ENCODE data around the gene RAB12.

Gene RAB12

GRCh38 chr18:8623549-8624106, 14.4 kb downstream of the RAB12 start:
- H3K9me3 ChIP-seq (ENCODE audit: control insufficient read depth in 5 of 5, low read length in 5 of 5): no peaks in the 10 kb centered on the region

GRCh38 chr18:8625461-8626092, 16.3 kb downstream of the RAB12 start:
- Histone ChIP-seq H3K4me1 (ENCODE audit: control insufficient read depth in 5 of 5, insufficient read depth in 5 of 5, low read length in 5 of 5) (peaks cover 0 to 19% (median 16%) of the 10 kb centered on the region in 5 donors), H3K36me3 (ENCODE audit: control insufficient read depth in 5 of 5, insufficient read depth in 5 of 5, low read length in 5 of 5) (peaks cover 5 to 31% (median 27%) of the 10 kb centered on the region in 5 donors), H3K9ac (ENCODE audit: low read length in 5 of 5) (no peak overlapping the region), H3K27ac (ENCODE audit: low read depth, low read length) (no peak overlapping the region), H3K9me3 (ENCODE audit: control insufficient read depth in 5 of 5, low read length in 5 of 5) (no peaks in the 10 kb centered on the region), H3K4me3 (ENCODE audit: low read depth in 1 of 5, low read length in 5 of 5) (no peak overlapping the region), H3K27me3 (ENCODE audit: control insufficient read depth in 5 of 5, insufficient read depth in 4 of 5, low read length in 5 of 5) (no peaks in the 10 kb centered on the region)

More at GRCh38 chr18:8623549-8624106, 14.4 kb downstream of the RAB12 start:
- Histone ChIP-seq H3K4me3 (ENCODE audit: low read depth in 1 of 5, low read length in 5 of 5) (peak overlapping the region; percentile 29 to 59 (median 39)), H3K9ac (ENCODE audit: low read length in 5 of 5) (peak overlapping the region in 4 of 5 donors; percentile 4 to 63 (median 27)), H3K36me3 (ENCODE audit: control insufficient read depth in 5 of 5, insufficient read depth in 5 of 5, low read length in 5 of 5) (peaks cover 5 to 24% (median 21%) of the 10 kb centered on the region in 5 donors), H3K4me1 (ENCODE audit: control insufficient read depth in 5 of 5, insufficient read depth in 5 of 5, low read length in 5 of 5) (peaks cover 0 to 25% (median 14%) of the 10 kb centered on the region in 5 donors), H3K27me3 (ENCODE audit: control insufficient read depth in 5 of 5, insufficient read depth in 4 of 5, low read length in 5 of 5) (no peaks in the 10 kb centered on the region), H3K27ac (ENCODE audit: low read depth, low read length) (peak overlapping the region; percentile 4)

GRCh38 chr18:8626414-8627106, 17.3 kb downstream of the RAB12 start:
- H3K36me3 ChIP-seq (ENCODE audit: control insufficient read depth in 5 of 5, insufficient read depth in 5 of 5, low read length in 5 of 5): peaks cover 5 to 35% (median 27%) of the 10 kb centered on the region in 5 donors
- H3K4me1 ChIP-seq (ENCODE audit: control insufficient read depth in 5 of 5, insufficient read depth in 5 of 5, low read length in 5 of 5): peaks cover 0 to 14% (median 11%) of the 10 kb centered on the region in 5 donors
- no peaks in the 10 kb centered on the region for H3K9me3 ChIP-seq (ENCODE audit: control insufficient read depth in 5 of 5, low read length in 5 of 5)
- no peaks in the 10 kb centered on the region for H3K27me3 ChIP-seq (ENCODE audit: control insufficient read depth in 5 of 5, insufficient read depth in 4 of 5, low read length in 5 of 5)
- H3K27ac ChIP-seq (ENCODE audit: low read depth, low read length): no peak overlapping the region
- no peak overlapping the region for H3K9ac ChIP-seq (ENCODE audit: low read length in 5 of 5)
- no peak overlapping the region for H3K4me3 ChIP-seq (ENCODE audit: low read depth in 1 of 5, low read length in 5 of 5)

GRCh38 chr18:8627107-8627472, 17.9 kb downstream of the RAB12 start:
- Histone ChIP-seq H3K4me1 (ENCODE audit: control insufficient read depth in 5 of 5, insufficient read depth in 5 of 5, low read length in 5 of 5) (peaks cover 0 to 14% (median 11%) of the 10 kb centered on the region in 5 donors), H3K9ac (ENCODE audit: low read length in 5 of 5) (no peak overlapping the region), H3K27ac (ENCODE audit: low read depth, low read length) (no peak overlapping the region)

DNA sequence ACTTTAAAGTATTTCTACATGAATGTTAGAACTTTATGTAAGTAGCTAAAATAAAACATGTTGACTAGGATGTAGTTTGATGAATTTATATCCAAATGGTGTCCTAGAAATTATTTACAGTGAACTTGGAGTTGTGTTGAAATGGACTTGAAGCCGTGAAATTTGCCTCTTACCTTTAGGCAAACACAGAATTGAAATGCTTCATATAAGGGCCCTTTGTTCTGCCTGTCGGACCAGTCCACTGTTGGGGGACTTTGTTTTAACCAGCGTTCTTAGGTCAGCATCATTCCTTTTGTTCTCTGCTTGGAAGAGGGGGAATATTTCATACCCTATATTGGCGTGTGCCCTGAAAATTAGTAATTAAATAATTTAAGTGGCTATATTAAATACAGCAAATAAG, 18.3 kb downstream of the RAB12 start:
- no peak overlapping the region for H3K9ac ChIP-seq (ENCODE audit: low read length in 5 of 5)
- no peaks in the 10 kb centered on the region for H3K27me3 ChIP-seq (ENCODE audit: control insufficient read depth in 5 of 5, insufficient read depth in 4 of 5, low read length in 5 of 5)
- peaks cover 0 to 14% (median 11%) of the 10 kb centered on the region in 5 donors for H3K4me1 ChIP-seq (ENCODE audit: control insufficient read depth in 5 of 5, insufficient read depth in 5 of 5, low read length in 5 of 5)
- H3K4me3 ChIP-seq (ENCODE audit: low read depth in 1 of 5, low read length in 5 of 5): no peak overlapping the region
- no peak overlapping the region for H3K27ac ChIP-seq (ENCODE audit: low read depth, low read length)
- H3K9me3 ChIP-seq (ENCODE audit: control insufficient read depth in 5 of 5, low read length in 5 of 5): no peaks in the 10 kb centered on the region
- peaks cover 5 to 41% (median 32%) of the 10 kb centered on the region in 5 donors for H3K36me3 ChIP-seq (ENCODE audit: control insufficient read depth in 5 of 5, insufficient read depth in 5 of 5, low read length in 5 of 5)

More at GRCh38 chr18:8627107-8627472, 17.9 kb downstream of the RAB12 start:
- Histone ChIP-seq H3K4me3 (ENCODE audit: low read depth in 1 of 5, low read length in 5 of 5) (no peak overlapping the region), H3K36me3 (ENCODE audit: control insufficient read depth in 5 of 5, insufficient read depth in 5 of 5, low read length in 5 of 5) (peaks cover 5 to 37% (median 27%) of the 10 kb centered on the region in 5 donors), H3K9me3 (ENCODE audit: control insufficient read depth in 5 of 5, low read length in 5 of 5) (no peaks in the 10 kb centered on the region), H3K27me3 (ENCODE audit: control insufficient read depth in 5 of 5, insufficient read depth in 4 of 5, low read length in 5 of 5) (no peaks in the 10 kb centered on the region)

- Histone ChIP-seq H3K9ac (ENCODE audit: low read length in 5 of 5) (no peak overlapping the region), H3K4me3 (ENCODE audit: low read depth in 1 of 5, low read length in 5 of 5) (no peak overlapping the region), H3K4me1 (ENCODE audit: control insufficient read depth in 5 of 5, insufficient read depth in 5 of 5, low read length in 5 of 5) (peaks cover 0 to 4% (median 0%) of the 10 kb centered on the region in 5 donors), H3K27ac (ENCODE audit: low read depth, low read length) (no peak overlapping the region), H3K27me3 (ENCODE audit: control insufficient read depth in 5 of 5, insufficient read depth in 4 of 5, low read length in 5 of 5) (no peaks in the 10 kb centered on the region), H3K9me3 (ENCODE audit: control insufficient read depth in 5 of 5, low read length in 5 of 5) (no peaks in the 10 kb centered on the region), H3K36me3 (ENCODE audit: control insufficient read depth in 5 of 5, insufficient read depth in 5 of 5, low read length in 5 of 5) (peaks cover 14 to 56% (median 46%) of the 10 kb centered on the region in 5 donors)
Measured at GRCh38 chr18:8629602-8630001, 20.4 kb downstream of the RAB12 start.

- Histone ChIP-seq H3K36me3 (ENCODE audit: control insufficient read depth in 5 of 5, insufficient read depth in 5 of 5, low read length in 5 of 5) (peaks cover 19 to 58% (median 52%) of the 10 kb centered on the region in 5 donors), H3K4me1 (ENCODE audit: control insufficient read depth in 5 of 5, insufficient read depth in 5 of 5, low read length in 5 of 5) (peaks cover 0 to 4% (median 0%) of the 10 kb centered on the region in 5 donors), H3K4me3 (ENCODE audit: low read depth in 1 of 5, low read length in 5 of 5) (no peak overlapping the region), H3K27ac (ENCODE audit: low read depth, low read length) (no peak overlapping the region), H3K9ac (ENCODE audit: low read length in 5 of 5) (no peak overlapping the region), H3K27me3 (ENCODE audit: control insufficient read depth in 5 of 5, insufficient read depth in 4 of 5, low read length in 5 of 5) (no peaks in the 10 kb centered on the region), H3K9me3 (ENCODE audit: control insufficient read depth in 5 of 5, low read length in 5 of 5) (no peaks in the 10 kb centered on the region)
Measured at GRCh38 chr18:8630546-8630945, 21.3 kb downstream of the RAB12 start.

DNA sequence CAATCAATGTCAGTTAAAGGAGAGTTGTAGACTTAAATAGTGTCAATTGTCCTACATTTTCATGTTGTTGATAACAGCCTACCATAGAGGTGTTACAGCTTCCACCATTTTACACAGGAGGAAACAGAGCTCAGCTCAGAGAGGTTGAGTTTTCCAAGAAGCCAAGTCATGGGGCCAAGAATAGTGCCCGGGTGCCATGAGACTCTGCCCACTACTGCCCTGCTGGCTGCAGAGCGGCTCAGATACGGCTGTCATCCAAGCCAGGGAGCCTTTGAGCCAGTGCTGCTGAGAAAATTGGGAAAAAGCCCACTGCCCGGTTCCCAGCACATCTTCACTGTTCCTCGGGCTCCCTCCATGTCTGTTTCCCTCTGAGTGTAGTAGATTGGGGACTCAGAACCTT, 22.0 kb downstream of the RAB12 start:
- Histone ChIP-seq H3K27ac (ENCODE audit: low read depth, low read length) (no peak overlapping the region), H3K4me3 (ENCODE audit: low read depth in 1 of 5, low read length in 5 of 5) (no peak overlapping the region), H3K27me3 (ENCODE audit: control insufficient read depth in 5 of 5, insufficient read depth in 4 of 5, low read length in 5 of 5) (no peaks in the 10 kb centered on the region), H3K36me3 (ENCODE audit: control insufficient read depth in 5 of 5, insufficient read depth in 5 of 5, low read length in 5 of 5) (peaks cover 22 to 58% (median 52%) of the 10 kb centered on the region in 5 donors), H3K4me1 (ENCODE audit: control insufficient read depth in 5 of 5, insufficient read depth in 5 of 5, low read length in 5 of 5) (peaks cover 0 to 4% (median 0%) of the 10 kb centered on the region in 5 donors), H3K9me3 (ENCODE audit: control insufficient read depth in 5 of 5, low read length in 5 of 5) (no peaks in the 10 kb centered on the region), H3K9ac (ENCODE audit: low read length in 5 of 5) (no peak overlapping the region)

- Histone ChIP-seq H3K9ac (ENCODE audit: low read length in 5 of 5) (no peak overlapping the region), H3K36me3 (ENCODE audit: control insufficient read depth in 5 of 5, insufficient read depth in 5 of 5, low read length in 5 of 5) (peaks cover 27 to 57% (median 55%) of the 10 kb centered on the region in 5 donors), H3K9me3 (ENCODE audit: control insufficient read depth in 5 of 5, low read length in 5 of 5) (no peaks in the 10 kb centered on the region), H3K4me3 (ENCODE audit: low read depth in 1 of 5, low read length in 5 of 5) (no peak overlapping the region), H3K27me3 (ENCODE audit: control insufficient read depth in 5 of 5, insufficient read depth in 4 of 5, low read length in 5 of 5) (no peaks in the 10 kb centered on the region), H3K27ac (ENCODE audit: low read depth, low read length) (no peak overlapping the region), H3K4me1 (ENCODE audit: control insufficient read depth in 5 of 5, insufficient read depth in 5 of 5, low read length in 5 of 5) (peaks cover 0 to 4% (median 0%) of the 10 kb centered on the region in 5 donors)
Measured at GRCh38 chr18:8632386-8632785, 23.1 kb downstream of the RAB12 start.

DNA sequence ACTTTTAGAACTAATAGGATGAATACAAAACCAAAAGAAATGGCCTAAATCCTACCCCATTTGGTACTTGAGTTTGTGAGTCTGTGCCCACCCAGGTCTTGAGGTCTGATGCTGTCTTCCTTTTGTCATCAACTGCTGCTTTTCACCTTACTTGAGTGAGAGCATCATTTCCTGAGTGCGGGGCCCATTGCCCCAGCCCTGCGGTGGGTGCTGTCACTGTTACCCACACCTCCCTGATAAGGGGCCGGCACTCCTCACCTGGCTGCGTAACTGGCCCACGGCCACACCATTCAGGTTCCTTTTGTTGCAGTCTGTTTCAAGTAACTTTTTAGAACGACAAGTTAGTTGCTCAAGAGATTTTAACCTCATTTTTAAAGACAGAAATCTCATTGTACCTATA, 25.3 kb downstream of the RAB12 start:
- Histone ChIP-seq H3K27me3 (ENCODE audit: control insufficient read depth in 5 of 5, insufficient read depth in 4 of 5, low read length in 5 of 5) (no peaks in the 10 kb centered on the region), H3K4me1 (ENCODE audit: control insufficient read depth in 5 of 5, insufficient read depth in 5 of 5, low read length in 5 of 5) (peaks cover 0 to 4% (median 0%) of the 10 kb centered on the region in 5 donors), H3K27ac (ENCODE audit: low read depth, low read length) (no peak overlapping the region), H3K9me3 (ENCODE audit: control insufficient read depth in 5 of 5, low read length in 5 of 5) (no peaks in the 10 kb centered on the region), H3K36me3 (ENCODE audit: control insufficient read depth in 5 of 5, insufficient read depth in 5 of 5, low read length in 5 of 5) (peaks cover 39 to 72% (median 66%) of the 10 kb centered on the region in 5 donors), H3K4me3 (ENCODE audit: low read depth in 1 of 5, low read length in 5 of 5) (no peak overlapping the region), H3K9ac (ENCODE audit: low read length in 5 of 5) (no peak overlapping the region)

All from subcutaneous abdominal adipose tissue (tissue), 5 donors.